Islet of Langerhans (tissue), 1 donor: ENCODE measurements around the gene SLC27A1.
"Not testable (repeated sequence)": the region's sequence is repeated elsewhere in the genome, so short reads cannot be mapped to it uniquely, and the experiment has no call there.

ENCODE experiments used
- FAIRE-seq: peaks from one replicate; lab custom pipeline; 2011; peaks lifted over from hg19 to GRCh38; lab: Jason Lieb, UNC

Gene SLC27A1

DNA sequence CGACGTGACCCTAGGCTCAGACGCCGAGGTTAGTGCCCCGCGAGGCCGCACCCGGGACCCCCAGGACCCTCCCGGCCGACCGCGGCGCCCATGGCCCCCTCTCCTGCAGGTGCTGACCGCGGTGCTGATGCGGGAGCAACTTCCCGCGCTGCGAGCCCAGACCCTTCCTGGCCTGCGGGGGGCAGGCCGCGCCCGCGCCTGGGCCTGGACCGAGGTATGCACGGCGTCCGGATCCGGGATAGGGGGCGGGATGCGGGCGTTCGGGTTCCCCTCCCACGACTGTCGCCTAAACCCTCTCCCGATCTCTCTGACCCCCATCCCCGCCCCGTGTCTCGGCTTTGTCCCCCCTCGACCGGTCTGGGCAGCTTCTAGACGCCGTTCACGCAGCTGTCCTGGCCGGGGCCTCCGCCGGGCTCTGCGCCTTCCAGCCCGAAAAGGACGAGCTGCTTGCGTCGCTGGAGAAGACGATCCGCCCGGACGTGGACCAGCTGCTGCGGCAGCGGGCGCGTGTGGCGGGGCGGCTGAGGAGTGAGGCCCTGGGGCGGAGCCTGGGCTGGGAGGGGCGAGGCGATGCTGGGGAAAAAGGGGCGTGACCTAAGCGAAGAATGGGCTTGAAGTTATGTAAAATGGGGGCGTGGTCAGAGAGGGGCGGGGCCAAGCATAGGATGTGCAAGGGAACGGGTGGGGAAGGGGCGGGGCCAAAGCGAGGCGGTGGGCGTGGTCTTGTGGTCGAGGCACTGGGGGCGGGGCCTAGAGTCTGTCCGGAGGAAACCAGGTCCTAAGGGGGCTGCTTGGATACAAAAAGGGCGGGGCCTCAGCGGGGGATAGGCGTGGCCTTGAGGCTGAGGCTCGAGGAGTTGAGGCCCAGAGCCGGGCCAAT lies 69.2 kb downstream of the SLC27A1 start:
- no peak for FAIRE-seq

DNA sequence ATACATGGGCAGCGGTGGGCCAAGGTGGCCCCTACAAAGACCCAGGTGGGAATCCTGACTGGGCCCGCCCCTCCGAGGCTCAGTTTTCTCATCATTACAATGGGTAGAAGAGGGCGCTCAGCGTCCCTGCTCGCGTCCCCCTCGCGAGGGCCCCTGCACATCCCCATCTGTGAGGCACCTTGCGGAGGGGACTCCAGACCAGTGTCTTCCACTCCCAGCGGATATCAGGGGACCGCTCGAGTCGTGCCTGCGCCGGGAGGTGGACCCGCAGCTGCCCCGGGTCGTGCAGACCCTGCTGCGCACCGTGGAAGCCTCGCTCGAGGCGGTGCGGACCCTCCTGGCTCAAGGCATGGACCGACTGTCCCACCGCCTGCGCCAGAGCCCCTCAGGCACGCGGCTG lies 69.8 kb downstream of the SLC27A1 start:
- no peak for FAIRE-seq

DNA sequence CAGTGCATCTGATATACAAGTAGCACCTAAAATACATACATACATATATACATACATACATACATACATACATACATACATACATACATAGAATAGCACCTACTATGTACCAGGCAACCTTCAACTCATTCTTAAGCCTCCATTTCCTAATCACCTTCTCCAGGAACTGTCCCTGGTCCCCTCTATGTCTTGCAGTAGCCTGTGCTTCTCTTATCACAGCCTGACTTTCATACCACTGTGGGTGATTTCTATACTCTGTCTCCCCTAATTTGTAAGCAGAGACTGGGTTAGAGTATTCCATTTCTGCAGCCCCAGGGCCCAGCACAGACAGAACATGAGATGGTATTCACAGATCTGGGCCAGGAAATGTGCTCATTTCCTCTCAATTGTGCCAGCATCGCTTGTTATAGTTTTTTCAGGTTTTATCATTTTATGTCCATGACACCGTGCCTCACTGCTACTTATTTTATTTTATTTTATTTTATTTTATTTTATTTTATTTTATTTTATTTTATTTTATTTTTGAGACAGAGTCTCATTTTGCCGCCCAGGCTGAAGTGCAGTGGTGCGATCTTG lies 70.9 kb downstream of the SLC27A1 start:
- no peak for FAIRE-seq

DNA sequence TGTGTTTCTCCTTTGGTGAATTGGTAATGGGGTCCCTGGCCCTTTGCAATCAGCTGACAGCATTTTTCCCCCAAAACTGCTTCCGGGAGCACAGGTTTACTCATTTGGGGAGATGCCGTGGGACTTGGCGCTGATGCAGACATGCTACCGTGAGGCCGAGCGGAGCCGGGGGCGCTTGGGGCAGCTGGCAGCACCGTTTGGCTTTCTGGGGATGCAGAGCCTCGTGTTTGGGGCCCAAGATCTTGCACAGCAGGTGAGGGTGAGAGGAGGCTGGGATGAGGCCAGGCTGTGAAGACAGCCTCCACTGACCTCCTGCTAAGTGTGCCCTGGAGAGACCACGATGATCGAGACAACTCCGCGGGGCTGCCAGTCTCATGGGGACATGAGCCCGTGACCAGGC lies 71.7 kb downstream of the SLC27A1 start:
- FAIRE-seq: no peak

DNA sequence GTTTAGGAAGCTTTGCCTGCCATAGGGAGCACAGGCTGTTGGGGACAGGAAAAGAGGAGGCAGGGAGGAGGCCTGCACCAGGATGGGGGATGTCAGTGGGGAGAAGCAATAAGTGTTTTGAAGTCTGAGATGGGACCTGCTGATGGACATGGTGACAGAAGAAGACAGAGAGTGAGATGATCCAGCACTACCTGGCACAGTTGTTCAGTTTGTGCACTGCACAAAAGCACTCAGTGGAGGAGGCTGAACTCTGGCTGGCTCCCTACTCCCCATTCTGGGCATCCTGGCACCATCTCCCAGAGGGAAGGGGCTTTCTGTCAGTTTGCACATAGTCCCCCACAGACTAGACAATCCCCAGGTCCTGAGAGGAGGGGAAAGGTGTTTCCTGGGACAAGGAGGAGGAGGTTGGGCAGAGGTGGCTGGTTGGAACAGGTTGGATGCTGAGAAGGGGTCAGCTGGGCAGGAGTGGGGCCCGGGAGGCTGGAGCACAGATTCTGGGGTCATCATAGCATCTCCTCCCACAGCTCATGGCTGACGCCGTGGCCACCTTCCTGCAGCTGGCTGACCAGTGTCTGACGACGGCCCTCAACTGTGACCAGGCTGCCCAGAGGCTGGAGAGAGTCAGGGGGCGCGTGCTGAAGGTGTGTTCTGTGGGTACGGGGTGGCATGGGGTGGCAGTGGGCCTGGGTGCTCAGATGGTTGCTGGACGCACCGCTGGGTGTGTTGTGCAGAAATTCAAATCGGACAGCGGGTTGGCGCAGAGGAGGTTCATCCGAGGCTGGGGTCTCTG lies 72.7 kb downstream of the SLC27A1 start:
- FAIRE-seq: no peak

DNA sequence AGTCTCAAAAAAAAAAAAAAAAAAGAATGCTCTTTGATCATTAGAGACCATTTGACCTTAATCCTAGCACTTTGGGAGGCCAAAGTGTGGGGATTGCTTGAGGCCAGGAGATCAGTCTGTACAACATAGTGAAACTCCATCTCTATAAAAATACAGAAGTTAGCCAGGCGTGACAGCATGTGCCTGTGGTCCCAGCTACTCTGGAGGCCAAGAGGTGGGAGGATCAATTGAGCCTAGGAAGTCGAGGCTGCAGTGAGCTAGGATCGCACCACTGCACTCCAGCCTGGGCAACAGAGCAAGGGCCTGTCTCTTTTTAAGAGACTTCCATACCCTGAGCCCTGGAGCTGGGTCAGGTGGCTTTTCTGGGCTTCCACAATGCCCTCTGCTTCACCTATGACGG lies 73.7 kb downstream of the SLC27A1 start:
- no peak for FAIRE-seq

DNA sequence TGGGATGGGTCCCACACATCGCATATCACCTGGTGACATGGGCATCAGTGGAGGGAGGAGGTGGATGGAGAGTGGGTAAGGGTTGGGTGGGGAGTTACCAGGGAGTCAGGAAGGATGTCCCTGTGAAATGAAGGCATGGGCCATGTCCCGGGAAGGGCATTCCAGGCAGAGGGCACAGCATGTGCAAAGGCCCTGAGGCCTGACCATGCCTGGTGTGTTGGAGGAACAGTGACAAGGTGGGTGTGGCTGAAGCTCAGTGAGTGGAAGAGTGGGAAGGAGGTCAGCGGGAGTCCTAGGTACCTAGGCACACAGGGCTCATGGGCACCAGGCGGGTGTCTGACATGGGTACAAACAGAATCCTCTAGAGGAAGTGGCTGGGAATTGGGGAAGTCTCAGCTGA lies 74.1 kb downstream of the SLC27A1 start:
- FAIRE-seq: no peak

DNA sequence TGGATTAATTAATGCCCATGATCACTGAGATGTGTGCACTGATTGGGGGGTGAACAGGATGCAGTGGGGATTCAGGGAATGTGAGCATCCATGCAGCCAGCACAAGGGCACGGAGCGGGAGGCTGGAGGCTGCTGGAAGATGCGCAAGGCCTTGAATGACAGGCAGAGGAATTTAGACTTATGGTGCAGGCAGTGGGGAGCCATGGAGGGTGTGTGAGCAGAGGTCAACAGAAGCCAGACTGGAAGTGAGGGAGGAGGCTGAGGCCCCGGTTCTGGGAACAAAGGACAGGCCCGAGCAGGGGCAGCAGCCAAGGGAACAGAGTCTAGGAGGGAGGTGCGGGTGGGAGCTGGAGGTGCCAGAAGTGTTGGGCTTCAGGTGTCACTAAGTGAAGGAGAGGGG lies 77.8 kb downstream of the SLC27A1 start:
- FAIRE-seq: no peak

DNA sequence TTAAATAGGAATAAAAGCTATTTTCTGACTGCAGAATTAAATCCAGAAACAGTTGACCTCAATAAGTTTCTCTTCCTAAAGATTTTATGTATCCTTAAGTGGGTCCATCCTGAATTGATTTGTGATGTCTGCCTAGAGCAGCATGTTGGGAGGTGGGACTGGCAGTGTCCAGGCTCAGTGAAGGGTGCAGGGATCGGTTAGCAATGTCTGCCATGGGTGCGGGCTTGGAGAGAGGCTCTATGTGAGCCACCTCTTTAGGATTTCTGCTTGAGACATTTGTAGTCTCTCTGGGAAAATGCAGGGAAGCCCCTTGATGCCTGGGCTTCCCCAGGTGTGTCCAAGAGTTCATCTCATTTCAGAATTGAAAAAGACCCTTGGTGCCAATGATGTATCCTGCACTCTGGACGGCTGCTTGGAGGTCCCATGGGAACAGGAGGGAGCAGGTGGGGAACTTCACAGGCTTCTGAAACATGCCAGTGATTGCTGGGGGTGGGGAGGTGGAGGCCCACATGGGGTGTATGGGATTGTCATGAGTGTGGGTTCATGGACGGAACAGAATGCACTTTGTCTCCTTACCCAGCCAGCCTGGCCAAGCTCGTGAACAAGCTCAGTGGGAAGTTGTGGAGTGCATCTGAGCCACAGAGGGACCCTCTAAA lies 78.9 kb downstream of the SLC27A1 start:
- FAIRE-seq: no peak

DNA sequence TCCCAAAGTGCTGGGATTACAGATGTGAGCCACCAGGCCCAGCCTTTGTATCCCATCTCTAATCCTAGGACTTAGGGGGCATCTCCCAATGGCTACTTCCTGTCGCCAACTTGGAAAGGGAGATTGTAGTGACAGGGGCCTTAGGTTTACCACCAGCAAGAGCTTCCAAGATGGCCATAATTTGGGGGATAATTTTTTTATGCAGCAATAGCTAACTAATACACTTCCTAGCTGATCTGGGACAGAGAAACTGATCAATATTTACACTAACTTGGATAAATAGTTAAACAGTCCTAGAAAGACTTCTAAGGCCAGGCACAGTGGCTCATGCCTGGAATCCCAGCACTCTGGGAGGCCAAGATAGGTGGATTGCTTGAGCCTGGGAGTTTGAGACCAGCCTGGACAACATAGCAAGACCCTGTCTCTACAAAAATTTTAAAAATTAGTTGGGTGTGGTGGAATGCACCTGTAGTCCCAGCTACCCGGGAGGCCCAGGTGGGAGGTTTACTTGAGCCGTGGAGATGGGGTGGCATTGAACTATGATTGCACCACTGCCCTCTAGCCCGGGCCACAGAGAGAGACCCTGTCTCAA lies 79.8 kb downstream of the SLC27A1 start:
- no peak for FAIRE-seq

DNA sequence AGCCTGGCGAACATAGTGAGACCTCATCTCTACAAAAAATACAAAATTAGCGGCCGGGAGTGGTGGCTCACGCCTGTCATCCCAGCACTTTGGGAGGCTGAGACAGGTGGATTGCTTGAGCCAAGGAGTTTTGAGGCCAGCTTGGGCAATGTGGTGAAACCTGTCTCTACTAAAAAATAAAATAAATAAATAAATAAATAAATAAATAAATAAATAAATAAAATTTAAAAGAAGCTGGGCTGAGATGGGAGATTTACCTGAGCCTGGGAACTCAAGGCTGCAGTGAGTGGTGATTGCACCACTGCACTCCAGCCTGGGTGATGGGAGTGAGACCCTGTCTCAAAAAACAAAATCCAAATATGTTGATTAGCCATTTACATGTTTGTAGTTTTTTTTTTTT lies 82.4 kb downstream of the SLC27A1 start:
- FAIRE-seq: not testable (repeated sequence)

DNA sequence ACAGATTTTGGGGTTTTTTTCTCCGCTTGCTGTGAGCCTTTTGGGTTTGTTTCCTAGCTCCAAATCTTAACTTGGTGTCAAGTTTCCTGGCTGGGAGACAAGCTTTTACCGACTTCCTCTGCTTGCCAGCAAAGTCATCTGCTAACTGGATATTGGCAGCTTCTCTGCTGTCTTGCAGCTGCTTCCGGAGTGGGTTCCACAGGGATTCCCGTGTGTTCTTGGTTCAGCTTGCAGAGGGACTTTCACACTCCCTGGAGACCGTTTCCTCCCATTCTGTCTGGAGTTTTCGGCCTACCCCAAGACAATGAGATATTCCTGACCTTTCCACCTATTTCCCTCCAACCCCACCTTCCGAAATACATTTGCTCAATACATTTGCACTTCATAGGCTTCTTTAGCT lies 82.9 kb downstream of the SLC27A1 start:
- no peak for FAIRE-seq

DNA sequence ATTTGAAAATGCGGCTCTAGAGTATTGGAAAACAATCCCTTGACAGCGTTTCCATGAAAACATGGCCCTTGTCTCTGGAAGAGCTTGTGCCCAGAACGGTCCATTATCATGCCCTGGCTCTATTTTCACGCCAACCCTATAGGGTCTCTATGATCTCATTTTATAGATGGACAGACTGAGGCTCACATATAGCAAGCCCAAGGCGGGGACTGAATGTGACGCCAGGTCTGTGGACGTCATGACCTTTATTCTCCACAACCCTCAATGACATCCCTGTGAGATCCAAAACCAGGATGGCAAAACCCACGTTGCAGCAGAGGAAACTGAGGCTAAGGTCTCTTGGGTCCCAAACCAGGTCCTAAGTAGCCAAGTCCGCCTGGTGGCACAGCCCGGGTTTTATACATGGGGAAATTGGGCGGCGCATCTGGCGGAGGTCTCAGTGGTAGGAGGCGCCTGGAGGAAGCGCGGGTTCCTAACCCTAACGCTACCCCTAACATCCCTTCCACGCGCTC lies 84.7 kb downstream of the SLC27A1 start:
- no peak for FAIRE-seq

DNA sequence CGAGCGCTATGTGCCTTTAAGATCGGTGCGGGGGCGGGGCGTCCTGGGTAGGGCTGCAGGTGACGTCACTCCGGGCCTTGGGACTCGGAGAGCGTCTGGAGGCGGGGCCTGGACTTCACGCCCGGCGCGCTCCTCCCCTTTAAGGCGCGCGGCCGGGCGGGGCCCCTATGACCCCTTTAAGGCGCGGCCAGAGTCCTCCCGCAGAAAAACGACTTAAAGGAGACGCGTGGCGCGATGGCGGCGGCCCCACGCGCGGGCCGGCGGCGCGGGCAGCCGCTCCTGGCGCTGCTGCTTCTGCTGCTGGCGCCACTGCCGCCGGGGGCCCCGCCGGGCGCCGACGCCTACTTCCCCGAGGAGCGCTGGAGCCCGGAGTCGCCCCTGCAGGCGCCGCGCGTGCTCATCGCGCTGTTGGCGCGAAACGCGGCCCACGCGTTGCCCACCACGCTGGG lies 85.2 kb downstream of the SLC27A1 start, which contains the start of gene COLGALT1:
COLGALT1 (plus strand) TSS at position 170 of the 449 bp plus-strand sequence; CDS start at position 235, 65 bp downstream.
- no peak for FAIRE-seq
